Inflammatory macrophage treated with lipopolysaccharide for 4 hours (primary cell): ENCODE results near the gene GLRX5.
A peak's percentile ranks its signal among the peaks of the same experiment; 100 is the strongest.

Experiments
- DNase-seq: peaks from one replicate; pipeline ENCODE4 v3.0.0-alpha.2; 2020

The GLRX5 gene

GRCh38 chr14:95534299-95535225, at the start of gene GLRX5:
Gene GLRX5 (plus strand): TSS chr14:95535050. CDS start chr14:95535090, 40 bp downstream.
- peak; percentile 100 for DNase-seq

- DNase-seq = no peak
Measured at GRCh38 chr14:95485222-95485819, 49.5 kb upstream of the GLRX5 start.

GRCh38 chr14:95486875-95487668, 47.8 kb upstream of the GLRX5 start:
- DNase-seq = no peak

GRCh38 chr14:95487669-95488084, 47.2 kb upstream of the GLRX5 start:
- DNase-seq = no peak

GRCh38 chr14:95488376-95489213, 46.3 kb upstream of the GLRX5 start:
- DNase-seq = peak; percentile 16

GRCh38 chr14:95489214-95490137, 45.4 kb upstream of the GLRX5 start:
- no peak for DNase-seq

- DNase-seq = no peak
Measured at GRCh38 chr14:95490138-95490509, 44.7 kb upstream of the GLRX5 start.

GRCh38 chr14:95490727-95491451, 44.0 kb upstream of the GLRX5 start:
- DNase-seq = no peak

- no peak for DNase-seq
Measured at GRCh38 chr14:95491936-95492608, 42.8 kb upstream of the GLRX5 start.

GRCh38 chr14:95493503-95493902, 41.3 kb upstream of the GLRX5 start:
- DNase-seq = no peak

- DNase-seq = no peak
Measured at GRCh38 chr14:95493976-95494375, 40.9 kb upstream of the GLRX5 start.

- DNase-seq = no peak
Measured at GRCh38 chr14:95494456-95494855, 40.4 kb upstream of the GLRX5 start.

GRCh38 chr14:95495076-95495475, 39.8 kb upstream of the GLRX5 start:
- no peak for DNase-seq

GRCh38 chr14:95495538-95496025, 39.3 kb upstream of the GLRX5 start:
- peak; percentile 88 for DNase-seq

- DNase-seq = no peak
Measured at GRCh38 chr14:95496111-95496681, 38.7 kb upstream of the GLRX5 start.

GRCh38 chr14:95496690-95497259, 38.1 kb upstream of the GLRX5 start:
- peak; percentile 32 for DNase-seq

- no peak for DNase-seq
Measured at GRCh38 chr14:95497561-95498011, 37.3 kb upstream of the GLRX5 start.

GRCh38 chr14:95498622-95499353, 36.1 kb upstream of the GLRX5 start:
- DNase-seq = no peak
